ENCODE results near the gene CST2.
"Not testable (repeated sequence)": the region's sequence is repeated elsewhere in the genome, so short reads cannot be mapped to it uniquely, and the experiment has no call there.

CST2 gene, protein sequence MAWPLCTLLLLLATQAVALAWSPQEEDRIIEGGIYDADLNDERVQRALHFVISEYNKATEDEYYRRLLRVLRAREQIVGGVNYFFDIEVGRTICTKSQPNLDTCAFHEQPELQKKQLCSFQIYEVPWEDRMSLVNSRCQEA

DNA sequence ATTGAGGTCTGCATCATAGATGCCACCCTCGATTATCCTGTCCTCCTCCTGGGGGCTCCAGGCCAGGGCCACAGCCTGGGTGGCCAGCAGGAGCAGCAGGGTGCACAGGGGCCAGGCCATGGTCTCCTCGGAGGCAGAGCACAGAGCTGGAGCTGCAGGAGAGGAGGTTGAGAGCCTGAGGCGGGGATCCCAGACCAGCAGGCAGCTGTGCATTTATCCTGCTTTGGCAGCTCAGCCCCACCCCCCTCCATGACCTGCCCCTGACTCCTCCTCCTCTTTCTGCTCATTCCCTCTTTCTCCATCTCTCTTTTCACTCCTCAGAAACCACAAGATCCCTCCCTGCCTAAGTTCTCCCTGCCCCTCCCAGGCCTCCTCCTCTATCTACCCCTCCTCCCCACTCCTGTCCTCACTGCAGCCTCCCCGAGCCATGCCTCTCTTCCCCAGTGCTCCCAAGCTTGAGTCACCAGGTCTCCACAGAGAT lies at the start of gene CST2:
Gene CST2, minus strand, starts transcription at position 189 of the 481 bp plus-strand sequence. Its CDS starts 69 bp downstream, at position 120.
- Histone ChIP-seq H3K27me3 (ENCODE audit: control insufficient read depth, insufficient read depth, low read length) (no peaks in the 10 kb centered on the region), H3K9ac (ENCODE audit: low read length) (no peak within 1 kb of the TSS), H3K9me3 (ENCODE audit: control insufficient read depth, low read length) (no peaks in the 10 kb centered on the region), H3K4me3 (ENCODE audit: low read length) (no peak within 1 kb of the TSS), H3K4me1 (ENCODE audit: control insufficient read depth, insufficient read depth, low read length) (no peaks in the 10 kb centered on the region), H3K36me3 (ENCODE audit: control insufficient read depth, insufficient read depth, low read length) (no peaks in the 10 kb centered on the region)

DNA sequence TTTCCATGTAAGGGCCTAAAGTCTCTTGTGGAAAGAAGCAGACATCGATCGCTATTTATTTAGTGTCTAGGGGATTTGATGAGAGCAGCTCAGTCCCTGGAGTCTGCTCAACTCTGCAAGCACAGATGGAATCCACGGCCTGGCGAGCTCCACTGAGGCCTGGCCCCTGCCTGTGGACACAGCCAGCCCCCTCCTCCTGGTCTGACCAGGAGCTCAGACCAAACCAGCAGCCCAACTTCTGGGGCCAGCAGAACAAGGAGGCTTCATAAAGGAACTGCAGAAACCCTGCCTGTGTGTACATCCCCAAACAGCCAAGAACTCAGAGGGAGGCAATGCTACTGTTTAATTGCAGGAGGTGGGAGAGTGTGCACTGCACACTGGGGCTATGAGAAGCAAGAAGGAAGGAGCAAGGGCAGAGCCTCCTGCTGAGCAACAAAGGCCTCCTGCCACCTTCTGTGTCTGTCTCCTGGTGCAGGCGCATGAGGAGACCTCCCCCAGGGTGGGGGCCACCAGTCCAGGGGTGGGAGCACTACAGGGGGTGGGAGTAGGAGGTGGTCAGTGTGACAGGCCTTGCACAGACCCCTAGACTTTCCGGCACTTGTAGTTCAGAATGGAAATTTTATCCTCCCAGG lies 49.2 kb upstream of the CST2 start:
- H3K27me3 ChIP-seq (ENCODE audit: control insufficient read depth, insufficient read depth, low read length), result no peaks in the 10 kb centered on the region

GRCh38 chr20:23874747-23875146 lies 48.2 kb upstream of the CST2 start:
- Histone ChIP-seq H3K9me3 (ENCODE audit: control insufficient read depth, low read length) (no peaks in the 10 kb centered on the region), H3K4me3 (ENCODE audit: low read length) (no peak overlapping the region), H3K27me3 (ENCODE audit: control insufficient read depth, insufficient read depth, low read length) (no peaks in the 10 kb centered on the region), H3K36me3 (ENCODE audit: control insufficient read depth, insufficient read depth, low read length) (no peaks in the 10 kb centered on the region), H3K9ac (ENCODE audit: low read length) (no peak overlapping the region), H3K4me1 (ENCODE audit: control insufficient read depth, insufficient read depth, low read length) (no peaks in the 10 kb centered on the region)

More for the DNA sequence above, 49.2 kb upstream of the CST2 start:
- H3K36me3 ChIP-seq (ENCODE audit: control insufficient read depth, insufficient read depth, low read length), result no peaks in the 10 kb centered on the region
- no peak overlapping the region for H3K4me3 ChIP-seq (ENCODE audit: low read length)
- H3K9ac ChIP-seq (ENCODE audit: low read length), result no peak overlapping the region
- H3K4me1 ChIP-seq (ENCODE audit: control insufficient read depth, insufficient read depth, low read length), result no peaks in the 10 kb centered on the region
- no peaks in the 10 kb centered on the region for H3K9me3 ChIP-seq (ENCODE audit: control insufficient read depth, low read length)

DNA sequence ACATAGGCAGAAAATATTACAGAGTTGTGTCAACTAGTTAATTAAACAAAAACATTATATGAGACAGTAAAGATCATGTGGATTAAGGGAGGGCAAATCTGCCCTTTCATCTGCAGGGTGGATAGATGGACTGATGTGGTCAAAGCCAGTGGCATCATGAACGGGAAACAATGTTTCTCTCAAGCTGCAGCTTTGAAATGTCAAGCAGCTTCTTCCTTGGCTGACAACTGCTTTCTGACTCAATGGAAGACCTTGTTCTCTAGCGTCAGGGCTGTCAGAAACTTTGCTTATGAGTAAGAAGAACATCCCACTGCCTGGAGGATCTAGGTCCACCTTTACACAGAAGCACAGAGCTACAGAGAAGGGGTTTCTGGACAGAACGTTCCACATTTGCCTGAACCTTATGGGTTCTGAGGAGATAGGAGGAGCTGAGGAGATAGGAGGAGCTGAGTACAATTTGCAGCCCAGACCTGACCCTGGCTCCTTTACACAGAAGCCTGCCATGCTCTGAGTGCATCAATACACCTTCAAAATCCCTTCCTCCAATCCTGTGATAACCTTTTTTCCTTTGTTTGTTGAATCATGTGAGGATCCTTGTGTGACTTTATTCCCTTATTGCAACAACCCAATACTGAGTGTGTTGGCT lies 47.0 kb upstream of the CST2 start:
- H3K4me3 ChIP-seq (ENCODE audit: low read length), result no peak overlapping the region
- H3K27me3 ChIP-seq (ENCODE audit: control insufficient read depth, insufficient read depth, low read length), result no peaks in the 10 kb centered on the region
- H3K9ac ChIP-seq (ENCODE audit: low read length), result no peak overlapping the region
- no peaks in the 10 kb centered on the region for H3K4me1 ChIP-seq (ENCODE audit: control insufficient read depth, insufficient read depth, low read length)
- H3K9me3 ChIP-seq (ENCODE audit: control insufficient read depth, low read length), result no peaks in the 10 kb centered on the region
- no peaks in the 10 kb centered on the region for H3K36me3 ChIP-seq (ENCODE audit: control insufficient read depth, insufficient read depth, low read length)

- H3K9me3 ChIP-seq (ENCODE audit: control insufficient read depth, low read length), result no peaks in the 10 kb centered on the region
- H3K9ac ChIP-seq (ENCODE audit: low read length), result no peak overlapping the region
- no peaks in the 10 kb centered on the region for H3K27me3 ChIP-seq (ENCODE audit: control insufficient read depth, insufficient read depth, low read length)
These were observed 45.5 kb upstream of the CST2 start for GRCh38 chr20:23872065-23872464.

GRCh38 chr20:23870461-23870860 lies 43.9 kb upstream of the CST2 start:
- Histone ChIP-seq H3K27me3 (ENCODE audit: control insufficient read depth, insufficient read depth, low read length) (no peaks in the 10 kb centered on the region), H3K36me3 (ENCODE audit: control insufficient read depth, insufficient read depth, low read length) (no peaks in the 10 kb centered on the region), H3K9me3 (ENCODE audit: control insufficient read depth, low read length) (no peaks in the 10 kb centered on the region), H3K4me1 (ENCODE audit: control insufficient read depth, insufficient read depth, low read length) (no peaks in the 10 kb centered on the region), H3K4me3 (ENCODE audit: low read length) (no peak overlapping the region), H3K9ac (ENCODE audit: low read length) (no peak overlapping the region)

More at GRCh38 chr20:23872065-23872464, 45.5 kb upstream of the CST2 start:
- Histone ChIP-seq H3K4me3 (ENCODE audit: low read length) (no peak overlapping the region), H3K4me1 (ENCODE audit: control insufficient read depth, insufficient read depth, low read length) (no peaks in the 10 kb centered on the region), H3K36me3 (ENCODE audit: control insufficient read depth, insufficient read depth, low read length) (no peaks in the 10 kb centered on the region)

DNA sequence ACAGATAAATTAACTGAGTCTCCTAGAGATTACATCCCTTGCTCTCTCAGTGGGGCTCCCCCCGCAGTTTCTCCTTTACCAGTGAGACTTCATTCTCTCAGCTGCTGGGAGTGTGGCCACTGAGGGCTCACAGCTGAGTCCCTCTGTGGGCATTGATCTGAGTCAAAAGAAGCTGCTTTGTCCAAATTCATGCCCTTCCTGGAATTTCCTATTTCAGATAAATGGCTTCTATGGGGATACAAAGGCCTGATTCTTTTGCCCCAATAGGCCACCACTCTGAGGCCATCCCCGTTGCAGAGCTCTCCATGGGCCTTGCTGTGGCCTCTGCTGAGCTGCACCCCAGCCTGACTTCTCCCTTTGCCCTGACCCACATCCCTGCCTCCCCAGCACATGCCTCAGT lies 43.0 kb upstream of the CST2 start:
- Histone ChIP-seq H3K4me1 (ENCODE audit: control insufficient read depth, insufficient read depth, low read length) (no peaks in the 10 kb centered on the region), H3K27me3 (ENCODE audit: control insufficient read depth, insufficient read depth, low read length) (no peaks in the 10 kb centered on the region), H3K9me3 (ENCODE audit: control insufficient read depth, low read length) (no peaks in the 10 kb centered on the region), H3K9ac (ENCODE audit: low read length) (no peak overlapping the region), H3K36me3 (ENCODE audit: control insufficient read depth, insufficient read depth, low read length) (no peaks in the 10 kb centered on the region), H3K4me3 (ENCODE audit: low read length) (no peak overlapping the region)

DNA sequence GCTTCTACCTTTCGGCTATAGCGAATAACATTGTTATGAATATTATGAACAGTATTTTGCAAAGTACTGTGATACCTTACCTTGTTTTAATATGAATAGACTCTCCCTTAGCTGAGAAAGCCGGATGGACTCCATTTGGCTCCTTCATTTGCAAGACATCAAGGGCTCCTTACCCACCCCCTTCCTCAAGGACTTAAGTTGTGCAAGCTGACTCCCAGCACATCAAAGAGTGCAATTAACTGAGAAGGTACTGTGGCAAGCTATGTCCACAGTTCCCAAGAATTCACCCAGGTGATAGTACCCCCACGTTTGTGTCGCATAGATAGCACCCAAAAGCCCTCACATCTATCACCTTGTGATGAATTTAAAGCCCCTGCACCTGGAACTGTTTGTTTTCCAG lies 41.8 kb upstream of the CST2 start:
- no peak overlapping the region for H3K4me3 ChIP-seq (ENCODE audit: low read length)
- H3K9me3 ChIP-seq (ENCODE audit: control insufficient read depth, low read length), result no peaks in the 10 kb centered on the region
- H3K27me3 ChIP-seq (ENCODE audit: control insufficient read depth, insufficient read depth, low read length), result no peaks in the 10 kb centered on the region
- H3K9ac ChIP-seq (ENCODE audit: low read length), result no peak overlapping the region
- H3K4me1 ChIP-seq (ENCODE audit: control insufficient read depth, insufficient read depth, low read length), result no peaks in the 10 kb centered on the region
- no peaks in the 10 kb centered on the region for H3K36me3 ChIP-seq (ENCODE audit: control insufficient read depth, insufficient read depth, low read length)

DNA sequence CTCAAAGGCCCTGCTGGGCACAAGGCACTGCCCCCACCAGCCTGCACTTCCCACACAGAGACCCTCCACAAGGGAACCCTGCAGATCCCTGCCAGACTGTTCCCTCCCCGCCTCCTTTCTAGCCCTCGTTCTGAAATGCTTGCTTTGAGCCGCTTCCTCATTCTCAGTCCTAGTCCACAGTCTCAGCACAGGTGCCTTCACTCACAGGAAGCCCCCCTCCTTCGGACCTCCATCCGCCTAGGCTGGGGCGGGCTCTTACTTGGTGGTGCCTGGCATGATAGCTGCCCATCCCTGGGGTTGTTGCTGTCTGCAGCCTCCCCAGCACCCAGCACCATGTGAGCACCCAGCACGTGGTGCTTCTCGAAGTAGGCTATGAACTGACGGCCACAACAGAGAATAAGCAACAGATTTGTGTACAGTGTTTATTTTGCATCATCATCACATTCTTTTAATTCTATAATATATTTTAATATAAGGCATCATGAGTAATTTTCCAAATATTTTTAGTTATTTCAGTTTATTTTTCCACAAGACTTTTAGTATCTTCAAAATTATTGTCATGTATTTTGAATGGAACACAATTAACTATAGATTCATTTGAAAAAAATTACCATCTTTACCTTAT lies 40.7 kb upstream of the CST2 start:
- Histone ChIP-seq H3K9me3 (ENCODE audit: control insufficient read depth, low read length) (no peaks in the 10 kb centered on the region), H3K36me3 (ENCODE audit: control insufficient read depth, insufficient read depth, low read length) (no peaks in the 10 kb centered on the region), H3K4me1 (ENCODE audit: control insufficient read depth, insufficient read depth, low read length) (no peaks in the 10 kb centered on the region), H3K4me3 (ENCODE audit: low read length) (no peak overlapping the region), H3K27me3 (ENCODE audit: control insufficient read depth, insufficient read depth, low read length) (no peaks in the 10 kb centered on the region), H3K9ac (ENCODE audit: low read length) (no peak overlapping the region)

DNA sequence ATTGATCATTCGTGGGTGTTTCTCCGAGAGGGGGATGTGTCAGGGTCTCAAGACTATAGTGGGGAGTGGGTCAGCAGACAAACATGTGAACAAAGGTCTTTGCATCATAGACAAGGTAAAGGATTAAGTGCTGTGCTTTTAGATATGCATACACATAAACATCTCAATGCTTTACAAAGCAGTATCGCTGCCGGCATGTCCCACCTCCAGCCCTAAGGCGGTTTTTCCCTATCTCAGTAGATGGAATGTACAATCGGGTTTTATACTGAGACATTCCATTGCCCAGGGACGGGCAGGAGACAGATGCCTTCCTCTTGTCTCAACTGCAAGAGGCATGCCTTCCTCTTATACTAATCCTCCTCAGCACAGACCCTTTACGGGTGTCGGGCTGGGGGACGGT lies 34.2 kb upstream of the CST2 start:
- not testable (repeated sequence) for H3K36me3 ChIP-seq (ENCODE audit: control insufficient read depth, insufficient read depth, low read length); H3K4me3 ChIP-seq (ENCODE audit: low read length); H3K27me3 ChIP-seq (ENCODE audit: control insufficient read depth, insufficient read depth, low read length); H3K9me3 ChIP-seq (ENCODE audit: control insufficient read depth, low read length); H3K4me1 ChIP-seq (ENCODE audit: control insufficient read depth, insufficient read depth, low read length); H3K9ac ChIP-seq (ENCODE audit: low read length)

GRCh38 chr20:23857962-23858595 lies 31.6 kb upstream of the CST2 start:
- H3K4me3 ChIP-seq (ENCODE audit: low read length), result no peak overlapping the region
- H3K4me1 ChIP-seq (ENCODE audit: control insufficient read depth, insufficient read depth, low read length), result no peaks in the 10 kb centered on the region
- H3K9ac ChIP-seq (ENCODE audit: low read length), result no peak overlapping the region
- H3K36me3 ChIP-seq (ENCODE audit: control insufficient read depth, insufficient read depth, low read length), result no peaks in the 10 kb centered on the region
- no peaks in the 10 kb centered on the region for H3K9me3 ChIP-seq (ENCODE audit: control insufficient read depth, low read length)
- no peaks in the 10 kb centered on the region for H3K27me3 ChIP-seq (ENCODE audit: control insufficient read depth, insufficient read depth, low read length)

DNA sequence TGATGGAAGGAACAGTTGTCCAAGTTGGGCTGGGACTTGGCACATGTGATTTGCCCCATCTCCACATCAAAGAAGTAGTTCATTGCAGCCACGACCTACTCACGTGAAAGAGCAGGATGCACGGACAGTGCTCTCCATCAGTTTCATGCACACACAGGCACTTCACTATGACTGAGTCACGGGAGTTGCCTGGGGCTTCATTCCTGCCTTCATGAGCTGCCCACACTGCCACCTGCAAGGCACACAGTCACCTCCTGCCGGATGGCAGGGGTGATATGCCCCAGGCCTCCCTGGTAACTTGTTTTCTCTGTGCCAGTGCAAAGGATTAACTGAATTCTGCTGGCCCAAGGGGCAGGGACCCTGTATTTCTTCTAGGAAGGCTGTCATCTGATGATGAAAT lies 30.2 kb upstream of the CST2 start:
- Histone ChIP-seq H3K4me1 (ENCODE audit: control insufficient read depth, insufficient read depth, low read length) (no peaks in the 10 kb centered on the region), H3K27me3 (ENCODE audit: control insufficient read depth, insufficient read depth, low read length) (no peaks in the 10 kb centered on the region), H3K4me3 (ENCODE audit: low read length) (no peak overlapping the region), H3K36me3 (ENCODE audit: control insufficient read depth, insufficient read depth, low read length) (no peaks in the 10 kb centered on the region), H3K9ac (ENCODE audit: low read length) (no peak overlapping the region), H3K9me3 (ENCODE audit: control insufficient read depth, low read length) (no peaks in the 10 kb centered on the region)
